ENCODE data around the gene TGM4. TPM values are rescaled to one million over a fixed set of nuclear protein-coding genes. Genes with fewer than 3 reads are reported as not detected.

The TGM4 gene
- total RNA-seq, result not detected
- polyA plus RNA-seq, result under 1 TPM in 1 of 2 donors, not detected in 1; 0.07 TPM
- not detected for total RNA-seq

DNA sequence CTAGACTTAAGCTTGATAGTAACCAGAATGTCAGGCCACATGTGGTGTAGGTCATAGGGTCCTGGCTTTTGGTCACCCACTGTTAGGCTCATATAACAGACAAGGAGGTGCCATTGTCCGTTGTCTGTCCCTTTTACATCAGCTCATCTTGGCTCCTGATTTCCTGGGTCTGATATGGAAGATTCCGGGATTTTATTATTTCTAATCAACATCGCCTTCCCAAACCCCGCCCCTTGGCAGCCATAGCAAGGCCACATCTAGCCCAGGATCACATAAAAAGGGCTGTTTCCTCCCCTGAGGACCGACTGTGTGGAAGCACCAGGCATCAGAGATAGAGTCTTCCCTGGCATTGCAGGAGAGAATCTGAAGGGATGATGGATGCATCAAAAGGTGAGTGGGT, at the start of gene TGM4:
Gene TGM4, plus strand, starts transcription at position 301 of the 400 bp plus-strand sequence. Its CDS starts 71 bp downstream, at position 372.
- H3K27ac Mint-ChIP-seq, result no peak within 1 kb of the TSS
- POLR2A ChIA-PET, result interaction anchor here (0.6 kb wide), 1 partner anchor 226 kb away, joined by 4 read pairs; no protein-coding TSS in a partner anchor
- H3K36me3 Mint-ChIP-seq, result no peaks in the 10 kb centered on the region
- Histone ChIP-seq H3K4me1 (ENCODE audit: control insufficient read depth in 2 of 2, insufficient read depth in 2 of 2, low read length in 2 of 2) (no peaks in the 10 kb centered on the region), H3K27ac (ENCODE audit: low read depth, low read length) (no peak within 1 kb of the TSS), H3K9me3 (ENCODE audit: control insufficient read depth in 2 of 3, low read length in 3 of 3) (no peaks in the 10 kb centered on the region), H3K36me3 (ENCODE audit: control insufficient read depth in 2 of 3, insufficient read depth in 3 of 3, low read length in 3 of 3) (no peaks in the 10 kb centered on the region), H3K27me3 (ENCODE audit: control insufficient read depth in 2 of 2, insufficient read depth in 2 of 2, low read length in 2 of 2) (no peaks in the 10 kb centered on the region), H3K4me3 (ENCODE audit: low read length) (no peak within 1 kb of the TSS)
- DNase-seq (no peak), ATAC-seq (no peak)
- no peaks in the 10 kb centered on the region for H3K4me1 Mint-ChIP-seq
- peaks cover 0 to 15% (median 6%) of the 10 kb centered on the region in 5 donors for H3K27me3 Mint-ChIP-seq
- no peak within 1 kb of the TSS for H3K4me3 Mint-ChIP-seq
- CTCF ChIA-PET, result no interaction called here
- H3K9me3 Mint-ChIP-seq, result no peaks in the 10 kb centered on the region
- intact Hi-C loops (cut with micrococcal nuclease), result no loop called here

- H3K4me3 ChIP-seq (ENCODE audit: low read length), result no peak overlapping the region
- H3K27me3 Mint-ChIP-seq, result no peaks in the 10 kb centered on the region
- ChIA-PET POLR2A (no interaction called here), CTCF (no interaction called here)
- H3K4me1 ChIP-seq (ENCODE audit: control insufficient read depth in 2 of 2, insufficient read depth in 2 of 2, low read length in 2 of 2), result no peaks in the 10 kb centered on the region
- no peak for ATAC-seq
- H3K4me1 Mint-ChIP-seq, result peaks cover 0 to 2% (median 0%) of the 10 kb centered on the region in 7 donors
- H3K27ac ChIP-seq (ENCODE audit: low read depth, low read length), result no peak overlapping the region
- intact Hi-C loops (cut with micrococcal nuclease), result no loop called here
- H3K9me3 ChIP-seq (ENCODE audit: control insufficient read depth in 2 of 3, low read length in 3 of 3), result no peaks in the 10 kb centered on the region
- H3K36me3 Mint-ChIP-seq, result peaks cover 0 to 45% (median 4%) of the 10 kb centered on the region in 5 donors
- H3K27me3 ChIP-seq (ENCODE audit: control insufficient read depth in 2 of 2, insufficient read depth in 2 of 2, low read length in 2 of 2), result no peaks in the 10 kb centered on the region
- no peak for DNase-seq
- H3K36me3 ChIP-seq (ENCODE audit: control insufficient read depth in 2 of 3, insufficient read depth in 3 of 3, low read length in 3 of 3), result no peaks in the 10 kb centered on the region
- no peak overlapping the region for H3K4me3 Mint-ChIP-seq
- no peak overlapping the region for H3K27ac Mint-ChIP-seq
- H3K9me3 Mint-ChIP-seq, result peaks cover 0 to 20% (median 2%) of the 10 kb centered on the region in 11 donors
These were observed 49.0 kb upstream of the TGM4 start for GRCh38 chr3:44825264-44825925.

- H3K27me3 ChIP-seq (ENCODE audit: control insufficient read depth in 2 of 2, insufficient read depth in 2 of 2, low read length in 2 of 2), result no peaks in the 10 kb centered on the region
- CTCF ChIA-PET, result no interaction called here
These were observed 47.2 kb upstream of the TGM4 start for GRCh38 chr3:44827196-44827595.

DNA sequence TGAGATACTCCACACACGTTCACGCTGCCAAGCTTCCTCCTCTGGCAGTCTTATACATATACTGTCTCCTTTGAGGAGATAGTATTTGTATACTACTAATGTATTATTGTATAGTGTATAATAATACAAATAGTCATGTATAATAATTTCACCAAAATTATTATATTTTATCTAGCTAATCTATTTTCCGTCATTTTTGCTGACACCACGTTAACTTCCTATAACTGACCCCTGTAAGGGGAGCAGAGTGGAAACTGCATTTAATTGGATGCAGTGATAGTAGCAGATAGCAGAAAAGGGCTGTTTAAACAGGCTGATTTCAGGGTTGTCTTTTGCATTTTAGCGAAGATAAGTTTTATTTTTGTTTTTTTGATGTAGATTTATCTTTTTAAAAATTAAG, 43.2 kb upstream of the TGM4 start:
- H3K4me3 Mint-ChIP-seq, result no peak overlapping the region
- no peaks in the 10 kb centered on the region for H3K4me1 Mint-ChIP-seq
- no peak overlapping the region for H3K27ac ChIP-seq (ENCODE audit: low read depth, low read length)
- peaks cover 0 to 8% (median 5%) of the 10 kb centered on the region in 11 donors for H3K9me3 Mint-ChIP-seq
- peak overlapping the region in 1 of 9 donors; percentile 31 for H3K27ac Mint-ChIP-seq
- no peaks in the 10 kb centered on the region for H3K27me3 ChIP-seq (ENCODE audit: control insufficient read depth in 2 of 2, insufficient read depth in 2 of 2, low read length in 2 of 2)
- ChIA-PET CTCF (no interaction called here), POLR2A (interaction anchor here (0.6 kb wide), 1 partner anchor 11 kb away, joined by 5 read pairs; no protein-coding TSS in a partner anchor)
- no peak overlapping the region for H3K4me3 ChIP-seq (ENCODE audit: low read length)
- no peaks in the 10 kb centered on the region for H3K27me3 Mint-ChIP-seq
- ATAC-seq (no peak), DNase-seq (no peak)
- peaks cover 0 to 45% (median 4%) of the 10 kb centered on the region in 5 donors for H3K36me3 Mint-ChIP-seq
- peaks cover 0 to 4% (median 0%) of the 10 kb centered on the region in 3 experiments for H3K9me3 ChIP-seq (ENCODE audit: control insufficient read depth in 2 of 3, low read length in 3 of 3)
- H3K36me3 ChIP-seq (ENCODE audit: control insufficient read depth in 2 of 3, insufficient read depth in 3 of 3, low read length in 3 of 3), result no peaks in the 10 kb centered on the region
- no peaks in the 10 kb centered on the region for H3K4me1 ChIP-seq (ENCODE audit: control insufficient read depth in 2 of 2, insufficient read depth in 2 of 2, low read length in 2 of 2)
- intact Hi-C loops (cut with micrococcal nuclease), result no loop called here

More at GRCh38 chr3:44827196-44827595, 47.2 kb upstream of the TGM4 start:
- H3K27me3 Mint-ChIP-seq, result no peaks in the 10 kb centered on the region
- H3K27ac Mint-ChIP-seq, result no peak overlapping the region
- no peak overlapping the region for H3K4me3 Mint-ChIP-seq
- Histone ChIP-seq H3K4me3 (ENCODE audit: low read length) (no peak overlapping the region), H3K27ac (ENCODE audit: low read depth, low read length) (no peak overlapping the region), H3K9me3 (ENCODE audit: control insufficient read depth in 2 of 3, low read length in 3 of 3) (no peaks in the 10 kb centered on the region), H3K4me1 (ENCODE audit: control insufficient read depth in 2 of 2, insufficient read depth in 2 of 2, low read length in 2 of 2) (no peaks in the 10 kb centered on the region), H3K36me3 (ENCODE audit: control insufficient read depth in 2 of 3, insufficient read depth in 3 of 3, low read length in 3 of 3) (no peaks in the 10 kb centered on the region)
- ATAC-seq (no peak), DNase-seq (no peak)
- intact Hi-C loops (cut with micrococcal nuclease), result no loop called here
- POLR2A ChIA-PET, result no interaction called here
- peaks cover 0 to 15% (median 2%) of the 10 kb centered on the region in 11 donors for H3K9me3 Mint-ChIP-seq
- peaks cover 0 to 2% (median 0%) of the 10 kb centered on the region in 7 donors for H3K4me1 Mint-ChIP-seq
- peaks cover 0 to 45% (median 4%) of the 10 kb centered on the region in 5 donors for H3K36me3 Mint-ChIP-seq

DNA sequence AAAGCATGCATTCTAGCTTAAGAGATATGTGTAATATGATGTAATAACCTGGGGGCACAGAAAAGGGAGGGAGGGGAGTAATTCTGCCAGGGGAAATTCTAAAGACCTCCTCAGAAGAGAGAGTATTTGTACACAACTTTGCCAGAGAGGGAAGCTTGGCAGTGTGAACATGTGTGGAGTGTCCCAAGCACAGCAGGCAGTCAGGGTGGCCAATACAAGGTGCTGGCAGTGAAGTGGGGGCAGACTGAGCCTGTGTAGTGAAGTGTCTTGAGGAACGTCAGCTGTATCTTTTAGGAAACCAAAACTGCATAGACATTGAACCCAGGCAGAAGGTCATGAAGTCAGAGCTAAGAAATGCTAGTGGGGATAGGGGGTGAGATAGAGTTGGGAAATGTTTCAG, 42.4 kb upstream of the TGM4 start:
- peaks cover 3 to 53% (median 7%) of the 10 kb centered on the region in 5 donors for H3K36me3 Mint-ChIP-seq
- H3K9me3 Mint-ChIP-seq, result peaks cover 6 to 16% (median 10%) of the 10 kb centered on the region in 11 donors
- H3K27me3 ChIP-seq (ENCODE audit: control insufficient read depth in 2 of 2, insufficient read depth in 2 of 2, low read length in 2 of 2), result no peaks in the 10 kb centered on the region
- ChIA-PET CTCF (interaction anchor here (0.6 kb wide), 1 partner anchor 524 kb away, joined by 3 read pairs; no protein-coding TSS in a partner anchor), POLR2A (interaction anchor here (0.6 kb wide), 1 partner anchor 25 kb away, joined by 3 read pairs; no protein-coding TSS in a partner anchor)
- no peak overlapping the region for H3K27ac Mint-ChIP-seq
- peaks cover 0 to 11% (median 0%) of the 10 kb centered on the region in 3 experiments for H3K9me3 ChIP-seq (ENCODE audit: control insufficient read depth in 2 of 3, low read length in 3 of 3)
- no peak overlapping the region for H3K4me3 Mint-ChIP-seq
- no peaks in the 10 kb centered on the region for H3K4me1 ChIP-seq (ENCODE audit: control insufficient read depth in 2 of 2, insufficient read depth in 2 of 2, low read length in 2 of 2)
- H3K36me3 ChIP-seq (ENCODE audit: control insufficient read depth in 2 of 3, insufficient read depth in 3 of 3, low read length in 3 of 3), result no peaks in the 10 kb centered on the region
- no peak for DNase-seq
- no peak overlapping the region for H3K27ac ChIP-seq (ENCODE audit: low read depth, low read length)
- H3K4me3 ChIP-seq (ENCODE audit: low read length), result no peak overlapping the region
- no peaks in the 10 kb centered on the region for H3K27me3 Mint-ChIP-seq
- intact Hi-C loops (cut with micrococcal nuclease), result no loop called here
- H3K4me1 Mint-ChIP-seq, result no peaks in the 10 kb centered on the region
- no peak for ATAC-seq

DNA sequence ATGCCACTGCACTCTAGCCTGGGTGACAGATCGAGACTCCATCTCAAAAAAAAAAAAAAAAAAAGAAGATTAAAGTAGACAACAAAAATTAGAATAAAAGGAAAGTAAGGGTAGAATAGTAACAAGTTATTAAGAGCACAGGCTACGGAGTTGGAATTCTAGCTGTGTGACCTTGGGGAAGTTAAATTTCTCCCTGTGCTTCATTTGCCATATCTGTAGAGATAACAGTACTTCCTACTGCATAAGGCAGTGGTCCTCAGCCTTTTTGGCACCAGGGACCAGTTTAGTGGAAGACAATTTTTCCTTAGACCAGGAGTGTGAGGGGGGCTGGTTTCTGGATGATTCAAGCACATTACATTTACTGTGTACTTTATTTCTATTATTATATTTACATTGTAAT, 41.4 kb upstream of the TGM4 start:
- Mint-ChIP-seq H3K36me3 (peaks cover 3 to 57% (median 7%) of the 10 kb centered on the region in 5 donors), H3K4me3 (no peak overlapping the region), H3K27me3 (no peaks in the 10 kb centered on the region), H3K27ac (no peak overlapping the region), H3K4me1 (no peaks in the 10 kb centered on the region), H3K9me3 (peaks cover 6 to 22% (median 12%) of the 10 kb centered on the region in 11 donors)
- H3K9me3 ChIP-seq (ENCODE audit: control insufficient read depth in 2 of 3, low read length in 3 of 3), result peaks cover 0 to 14% (median 0%) of the 10 kb centered on the region in 3 experiments
- no peak overlapping the region for H3K4me3 ChIP-seq (ENCODE audit: low read length)
- H3K36me3 ChIP-seq (ENCODE audit: control insufficient read depth in 2 of 3, insufficient read depth in 3 of 3, low read length in 3 of 3), result no peaks in the 10 kb centered on the region
- no peaks in the 10 kb centered on the region for H3K27me3 ChIP-seq (ENCODE audit: control insufficient read depth in 2 of 2, insufficient read depth in 2 of 2, low read length in 2 of 2)
- ATAC-seq (no peak), DNase-seq (no peak)
- POLR2A ChIA-PET, result no interaction called here
- no peak overlapping the region for H3K27ac ChIP-seq (ENCODE audit: low read depth, low read length)
- intact Hi-C loops (cut with micrococcal nuclease), result no loop called here
- CTCF ChIA-PET, result no interaction called here
- H3K4me1 ChIP-seq (ENCODE audit: control insufficient read depth in 2 of 2, insufficient read depth in 2 of 2, low read length in 2 of 2), result no peaks in the 10 kb centered on the region

DNA sequence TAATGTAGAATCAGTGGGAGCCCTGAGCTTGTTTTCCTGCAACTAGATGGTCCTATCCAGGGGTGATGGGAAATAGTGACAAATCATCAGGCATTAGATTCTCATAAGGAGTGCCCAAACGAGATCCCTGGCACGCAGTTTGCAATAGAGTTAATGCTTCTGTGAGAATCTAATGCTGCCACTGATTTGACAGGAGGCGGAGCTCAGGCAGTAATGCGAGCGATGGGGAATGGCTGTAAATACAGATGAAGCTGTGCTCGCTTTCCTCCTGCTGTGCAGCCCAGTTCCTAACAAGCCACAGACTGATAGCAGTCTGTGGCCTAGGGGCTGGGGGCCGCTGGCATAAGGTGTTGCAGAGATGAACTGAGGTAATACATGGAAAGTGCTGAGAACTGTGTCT, 41.0 kb upstream of the TGM4 start:
- ChIA-PET CTCF (no interaction called here), POLR2A (no interaction called here)
- Mint-ChIP-seq H3K27ac (no peak overlapping the region), H3K9me3 (peaks cover 6 to 22% (median 13%) of the 10 kb centered on the region in 11 donors), H3K36me3 (peaks cover 3 to 61% (median 7%) of the 10 kb centered on the region in 5 donors), H3K4me3 (no peak overlapping the region), H3K27me3 (no peaks in the 10 kb centered on the region), H3K4me1 (no peaks in the 10 kb centered on the region)
- Histone ChIP-seq H3K4me3 (ENCODE audit: low read length) (no peak overlapping the region), H3K27ac (ENCODE audit: low read depth, low read length) (no peak overlapping the region), H3K27me3 (ENCODE audit: control insufficient read depth in 2 of 2, insufficient read depth in 2 of 2, low read length in 2 of 2) (no peaks in the 10 kb centered on the region), H3K9me3 (ENCODE audit: control insufficient read depth in 2 of 3, low read length in 3 of 3) (peaks cover 0 to 14% (median 0%) of the 10 kb centered on the region in 3 experiments), H3K36me3 (ENCODE audit: control insufficient read depth in 2 of 3, insufficient read depth in 3 of 3, low read length in 3 of 3) (no peaks in the 10 kb centered on the region), H3K4me1 (ENCODE audit: control insufficient read depth in 2 of 2, insufficient read depth in 2 of 2, low read length in 2 of 2) (no peaks in the 10 kb centered on the region)
- no peak for ATAC-seq
- no peak for DNase-seq
- intact Hi-C loops (cut with micrococcal nuclease), result no loop called here
